Measurements from ENCODE around the gene ERG. TPM values are rescaled to one million over a fixed set of nuclear protein-coding genes. Genes with fewer than 3 reads are reported as not detected.

Gene ERG
- total RNA-seq, 4 donors from 2014 or later = 7.8 to 44.1 (median 16.8) TPM

DNA sequence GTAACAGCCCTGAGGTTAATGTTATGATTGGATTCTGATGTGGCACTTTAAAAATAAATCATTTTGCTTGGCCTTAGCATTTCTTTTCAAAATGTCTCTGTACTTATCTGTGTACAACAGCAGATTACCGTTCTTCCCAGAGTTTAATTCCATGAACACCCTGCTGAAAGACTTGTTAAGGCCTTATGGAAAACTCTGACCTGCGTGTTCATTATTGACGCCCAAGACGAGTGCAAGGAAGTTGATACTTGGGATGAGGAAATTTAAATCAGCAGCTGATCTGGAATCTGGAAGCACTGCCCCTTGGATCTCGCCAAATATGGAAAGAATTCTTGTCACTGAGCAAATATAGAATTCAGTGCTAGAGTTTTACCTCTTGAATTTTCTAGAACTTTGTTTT, 6.7 kb downstream of the ERG start:
- TF ChIP-seq, protein P1, sequence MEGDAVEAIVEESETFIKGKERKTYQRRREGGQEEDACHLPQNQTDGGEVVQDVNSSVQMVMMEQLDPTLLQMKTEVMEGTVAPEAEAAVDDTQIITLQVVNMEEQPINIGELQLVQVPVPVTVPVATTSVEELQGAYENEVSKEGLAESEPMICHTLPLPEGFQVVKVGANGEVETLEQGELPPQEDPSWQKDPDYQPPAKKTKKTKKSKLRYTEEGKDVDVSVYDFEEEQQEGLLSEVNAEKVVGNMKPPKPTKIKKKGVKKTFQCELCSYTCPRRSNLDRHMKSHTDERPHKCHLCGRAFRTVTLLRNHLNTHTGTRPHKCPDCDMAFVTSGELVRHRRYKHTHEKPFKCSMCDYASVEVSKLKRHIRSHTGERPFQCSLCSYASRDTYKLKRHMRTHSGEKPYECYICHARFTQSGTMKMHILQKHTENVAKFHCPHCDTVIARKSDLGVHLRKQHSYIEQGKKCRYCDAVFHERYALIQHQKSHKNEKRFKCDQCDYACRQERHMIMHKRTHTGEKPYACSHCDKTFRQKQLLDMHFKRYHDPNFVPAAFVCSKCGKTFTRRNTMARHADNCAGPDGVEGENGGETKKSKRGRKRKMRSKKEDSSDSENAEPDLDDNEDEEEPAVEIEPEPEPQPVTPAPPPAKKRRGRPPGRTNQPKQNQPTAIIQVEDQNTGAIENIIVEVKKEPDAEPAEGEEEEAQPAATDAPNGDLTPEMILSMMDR (IDR thresholded peaks at IDR 0.05; ENCODE audit: low read depth) = no peak

DNA sequence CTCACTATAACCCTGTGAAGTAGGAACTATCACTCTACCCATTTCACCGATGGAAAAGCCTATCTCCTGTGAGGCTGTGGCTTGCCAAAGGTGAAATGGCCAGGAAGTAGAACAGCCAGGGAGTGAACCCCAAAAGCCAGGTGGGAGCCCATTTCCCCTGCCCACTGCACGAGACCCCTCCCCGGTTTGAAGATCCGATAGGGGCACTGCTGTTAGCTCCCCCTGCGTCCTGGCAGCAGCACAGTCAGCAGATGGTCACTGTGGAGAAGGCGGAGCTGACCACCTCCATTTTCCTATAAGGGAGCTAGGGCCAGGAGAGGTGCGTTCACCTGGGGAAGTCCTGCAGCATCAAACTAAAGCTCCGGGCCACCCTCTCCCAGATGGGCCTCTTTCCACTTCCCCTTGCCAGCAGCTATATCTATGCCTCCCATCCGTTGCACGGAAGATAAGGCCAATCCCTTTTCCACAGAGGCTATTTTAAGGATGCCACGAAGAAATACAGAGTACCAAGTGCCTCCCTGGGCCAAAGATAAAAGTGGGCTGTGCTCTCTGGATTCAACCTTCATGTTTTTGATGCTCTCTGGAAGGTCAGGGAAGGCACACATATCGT, 7.8 kb downstream of the ERG start:
- TF ChIP-seq, protein P1 (IDR thresholded peaks at IDR 0.05; ENCODE audit: low read depth) = no peak

DNA sequence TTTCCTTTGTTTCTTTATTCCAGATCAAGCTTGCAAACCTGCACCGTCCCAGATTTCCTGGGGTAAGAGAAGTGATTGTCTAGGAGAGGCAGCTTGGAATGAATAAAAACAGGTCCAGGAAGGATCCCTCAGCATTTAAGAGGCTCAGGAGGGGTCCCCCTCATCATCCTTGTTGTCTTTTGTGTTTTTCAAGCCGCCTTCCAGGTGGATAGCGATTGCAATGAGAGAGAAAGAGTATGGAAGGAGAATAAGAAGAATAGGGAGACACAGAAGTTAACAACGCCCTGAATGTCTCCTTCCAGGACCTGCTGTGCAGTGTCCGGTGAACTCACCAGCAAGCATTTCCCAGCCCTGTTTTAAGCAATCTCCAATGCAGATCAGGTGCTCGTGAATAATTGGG, 8.5 kb downstream of the ERG start:
- TF ChIP-seq, protein P1 (IDR thresholded peaks at IDR 0.05; ENCODE audit: low read depth) = no peak

DNA sequence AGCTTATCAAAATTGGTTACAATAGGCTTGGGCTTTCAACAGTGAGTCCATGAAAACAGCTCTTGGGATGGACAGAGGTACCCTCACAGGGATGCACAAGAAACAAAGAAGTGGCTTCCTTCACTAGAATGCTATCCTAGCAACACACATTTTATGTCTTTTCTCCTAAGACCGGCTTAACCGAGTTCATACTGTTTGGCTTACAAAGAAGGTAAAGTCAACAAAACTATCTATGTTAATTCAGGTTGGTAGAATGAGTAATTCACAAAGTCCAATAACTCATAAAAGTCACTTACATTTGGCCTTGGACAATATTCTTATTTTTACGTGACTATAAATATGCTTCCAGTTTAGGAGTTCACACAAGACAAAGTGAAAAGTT, 9.0 kb downstream of the ERG start:
- TF ChIP-seq, protein P1 (IDR thresholded peaks at IDR 0.05; ENCODE audit: low read depth) = no peak

DNA sequence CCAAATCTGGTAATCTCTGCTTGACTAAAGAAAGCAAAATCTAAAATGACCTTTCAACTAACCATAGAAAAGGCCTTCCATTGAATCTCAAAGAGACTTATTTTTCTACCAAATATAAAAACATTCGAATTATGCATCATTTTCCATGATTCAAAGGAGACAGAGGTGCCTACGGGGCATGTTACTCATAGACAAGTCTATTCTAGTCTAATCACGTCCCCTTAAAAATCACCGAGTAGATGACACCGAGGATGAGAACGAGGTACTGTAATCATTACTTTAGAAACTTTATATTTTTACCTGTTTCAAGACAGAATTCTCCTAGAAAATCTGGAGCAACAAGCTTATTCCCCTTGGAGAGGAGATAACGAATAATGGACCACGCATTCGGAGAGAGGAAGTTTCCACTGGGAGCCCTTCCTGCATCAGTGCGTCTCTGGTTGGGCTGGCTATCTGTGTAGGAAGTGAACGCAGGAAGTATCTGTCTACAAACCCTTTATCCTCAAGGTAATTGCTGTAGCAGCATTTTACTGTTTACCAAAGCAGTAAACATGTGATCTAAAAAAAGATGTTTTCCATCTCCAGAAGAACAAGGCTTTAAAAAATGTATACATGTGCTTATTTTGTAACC, 9.5 kb downstream of the ERG start:
- TF ChIP-seq, protein P1 (IDR thresholded peaks at IDR 0.05; ENCODE audit: low read depth) = no peak

DNA sequence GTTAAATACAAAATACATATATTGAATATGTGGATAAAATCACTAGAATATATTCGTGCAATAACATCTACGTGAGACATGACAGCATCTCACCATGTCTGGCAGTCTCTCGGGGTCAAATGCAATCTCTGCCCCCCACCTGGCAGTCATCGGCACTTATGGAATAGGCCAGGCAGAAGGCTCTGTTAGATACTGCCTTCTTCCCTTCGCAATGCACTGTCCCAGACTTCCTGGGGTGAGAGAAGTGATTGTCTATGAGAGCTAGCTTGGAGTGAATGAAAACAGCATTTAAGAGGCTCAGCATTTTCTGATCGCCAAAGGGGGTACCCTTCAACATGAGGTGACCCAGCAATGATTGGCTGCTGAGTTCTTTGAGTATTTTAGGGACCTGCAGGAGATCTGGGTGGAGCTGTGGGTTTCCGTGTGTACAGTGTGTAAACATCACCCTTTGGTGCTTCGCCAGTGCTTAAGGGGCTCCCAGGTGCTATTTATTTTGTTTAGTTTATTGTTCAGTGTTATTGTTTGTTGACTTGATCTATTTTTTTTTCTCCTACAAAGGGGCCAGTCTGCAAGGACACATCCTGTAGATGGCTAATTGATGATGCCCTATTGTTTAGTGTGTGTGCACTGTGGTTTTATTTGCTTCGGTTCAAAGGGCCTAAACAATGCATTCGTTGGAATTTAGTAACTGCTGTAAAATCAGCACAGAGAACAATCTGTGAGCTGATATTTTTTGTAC, 10.2 kb downstream of the ERG start:
- TF ChIP-seq, protein P1 (IDR thresholded peaks at IDR 0.05; ENCODE audit: low read depth) = no peak

DNA sequence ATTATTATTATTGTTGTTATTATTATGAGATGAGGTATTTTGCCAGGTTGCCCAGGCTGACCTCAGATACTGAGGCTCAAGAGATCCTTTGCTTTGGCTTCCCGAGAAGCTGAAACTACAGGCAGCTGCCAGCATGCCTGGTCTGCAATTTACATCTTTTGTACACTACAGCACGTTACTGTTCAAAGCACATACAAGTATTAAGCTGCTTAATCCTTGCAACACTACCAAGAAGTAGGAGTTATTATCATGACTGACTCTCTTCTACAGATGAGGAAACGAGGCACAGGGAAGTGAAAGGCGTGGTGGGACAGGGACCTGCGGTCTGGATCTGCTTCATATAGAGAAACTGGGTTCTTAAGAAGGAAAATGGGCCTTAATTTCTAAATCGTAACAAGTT, 11.6 kb downstream of the ERG start:
- TF ChIP-seq, protein P1 (IDR thresholded peaks at IDR 0.05; ENCODE audit: low read depth) = no peak

Data from subcutaneous adipose tissue (tissue), 4 donors.